PC-9 (cell line): ENCODE data around the gene ATP5PO. TPM values are rescaled to one million over a fixed set of nuclear protein-coding genes. Genes with fewer than 3 reads are reported as not detected.

Experiments used
- BruUV-seq: library from RNA; stranded (reverse); fragments of 400-500 nt; replicated peaks from 2 replicates; lab custom pipeline; 2021; lab: Mats Ljungman, UMichigan
- CTCF ChIA-PET: fragments of 300-600 bp; sonication (Branson Sonifier 250); formaldehyde crosslinking; loops from one replicate; lab custom pipeline; 2022; ENCODE audit warnings: antibody characterized with exemption; lab: Charles Lee
- POLR2A ChIA-PET: fragments of 300-600 bp; sonication (Branson Sonifier 250); formaldehyde crosslinking; loops from one replicate; lab custom pipeline; 2022; ENCODE audit warnings: antibody characterized with exemption; ENCODE audit not compliant: unreplicated experiment; lab: Charles Lee
- DNase-seq, 2 experiments: peaks; one replicate each; pipeline versions ENCODE4 v3.0.0 to v3.0.0-alpha.2; 2015 to 2022; ENCODE audit warnings: mixed read lengths in 1 of 2
- H2AFZ ChIP-seq: fragments of 200-600 bp; sonication (generic); 2 replicates; pipeline ENCODE4 v1.8.1; 2017; ENCODE audit warnings: antibody characterized with exemption
- H3F3A ChIP-seq: fragments of 200-600 bp; sonication (generic); 2 replicates; pipeline ENCODE4 v1.8.1; 2017; ENCODE audit warnings: antibody characterized with exemption, mild to moderate bottlenecking, low read depth; ENCODE audit not compliant: insufficient read depth
- H3K27ac ChIP-seq: fragments of 200-600 bp; sonication (generic); 2 replicates; pipeline ENCODE4 v1.6.1; 2016; ENCODE audit warnings: mixed run types
- H3K27me3 ChIP-seq: fragments of 200-600 bp; sonication (generic); 2 replicates; pipeline ENCODE4 v1.6.1; 2016; ENCODE audit warnings: low read depth, mixed run types; ENCODE audit not compliant: insufficient read depth
- H3K36me3 ChIP-seq: fragments of 200-600 bp; sonication (generic); 2 replicates; pipeline ENCODE4 v1.6.1; 2016; ENCODE audit warnings: low read depth, mixed run types
- H3K4me1 ChIP-seq: fragments of 200-600 bp; sonication (generic); replicated peaks from 2 replicates; pipeline ENCODE4 v1.6.1; 2016; ENCODE audit warnings: mixed run types; ENCODE audit not compliant: insufficient read depth
- H3K4me2 ChIP-seq: fragments of 200-600 bp; sonication (generic); 2 replicates; pipeline ENCODE4 v1.6.1; 2017; ENCODE audit warnings: mixed run types
- H3K4me3 ChIP-seq: fragments of 200-600 bp; sonication (generic); 2 replicates; pipeline ENCODE4 v1.6.1; 2016; ENCODE audit warnings: mixed run types
- H3K79me2 ChIP-seq: fragments of 200-600 bp; sonication (generic); 2 replicates; pipeline ENCODE4 v1.6.1; 2017; ENCODE audit warnings: low read depth, mixed run types
- H3K9me2 ChIP-seq: fragments of 200-600 bp; sonication (generic); 2 replicates; pipeline ENCODE4 v1.8.1; 2017; ENCODE audit warnings: mild to moderate bottlenecking; ENCODE audit not compliant: insufficient read depth
- H3K9me3 ChIP-seq: fragments of 200-600 bp; sonication (generic); 2 replicates; pipeline ENCODE4 v1.8.1; 2016; ENCODE audit warnings: low read depth; ENCODE audit not compliant: insufficient read depth
- H4K20me1 ChIP-seq: fragments of 200-600 bp; sonication (generic); 2 replicates; pipeline ENCODE4 v1.8.1; 2017; ENCODE audit not compliant: insufficient read depth
- EZH2 ChIP-seq: fragments of 200-600 bp; sonication (generic); IDR thresholded peaks from 2 replicates; pipeline ENCODE4 v1.8.0; 2017; ENCODE audit warnings: antibody characterized with exemption, low read depth
- intact Hi-C: fragments of 100-400 bp; cut with micrococcal nuclease; formaldehyde crosslinking; loops from one replicate; pipeline ENCODE4 v1.10.0; 2022; ENCODE audit not compliant: unreplicated experiment
- total RNA-seq: library from RNA; stranded (reverse); gene quantifications from 2 replicates; pipeline ENCODE4 v1.2.3, GENCODE V29; 2021
- TF ChIP-seq, protein P1 (sequence below): fragments of 200-600 bp; sonication (generic); conservative IDR thresholded peaks from 2 replicates; pipeline ENCODE4 v1.6.1; 2017; ENCODE audit warnings: mixed run types, antibody characterized with exemption, mild to moderate bottlenecking, moderate library complexity

ATP5PO gene
- total RNA-seq, 1 experiment from 2014 or later, result 134 TPM

DNA sequence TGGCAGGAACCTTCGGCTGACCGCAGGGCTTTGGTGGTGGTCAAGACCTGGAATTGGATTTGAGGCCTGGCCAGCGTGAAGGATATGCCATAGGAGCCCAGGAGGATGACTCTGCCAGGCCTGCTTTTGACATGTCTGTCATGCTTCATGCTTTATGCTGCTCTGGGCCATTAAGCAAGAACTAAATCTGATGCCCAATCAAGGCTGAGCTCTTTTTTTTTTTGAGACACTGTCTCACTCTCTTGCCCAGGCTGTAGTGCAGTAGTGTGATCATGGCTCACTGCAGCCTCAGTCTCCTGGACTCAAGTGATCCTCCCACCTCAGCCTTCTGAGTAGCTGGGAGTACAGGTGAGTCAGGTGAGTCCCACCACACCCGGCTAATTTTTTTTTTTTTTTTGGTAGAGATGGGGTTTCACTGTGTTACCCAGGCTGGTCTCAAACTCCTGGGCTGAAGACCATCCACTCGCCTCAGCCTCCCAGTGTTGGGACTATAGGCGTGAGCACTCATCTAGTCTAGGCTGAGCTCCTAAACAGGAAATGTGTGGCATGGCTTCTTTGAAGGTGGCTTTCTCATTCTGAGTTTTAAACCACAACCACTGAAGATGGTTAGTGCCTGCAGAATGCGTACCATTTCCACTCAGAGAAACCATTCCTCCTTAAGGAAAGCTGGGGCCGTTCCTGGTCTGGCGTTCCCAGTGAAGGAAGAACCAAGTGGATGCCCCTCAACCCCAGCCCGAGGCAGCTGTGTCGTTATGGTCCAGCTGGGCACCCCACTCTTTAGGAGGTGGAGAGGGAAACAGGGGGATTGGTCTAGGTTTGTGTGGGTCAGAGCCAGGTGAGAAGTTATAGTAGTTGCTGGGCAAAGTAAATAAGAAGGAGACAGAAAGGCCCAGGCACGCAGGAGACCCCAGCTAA, 34.2 kb upstream of the ATP5PO start:
- Histone ChIP-seq H3K36me3 (no peaks in the 10 kb centered on the region), H2AFZ (no peak overlapping the region), H3K4me1 (peaks cover 17% of the 10 kb centered on the region), H3K27me3 (no peaks in the 10 kb centered on the region), H3K9me3 (no peaks in the 10 kb centered on the region), H3K4me2 (no peak overlapping the region), H3K4me3 (no peak overlapping the region), H3K9me2 (no peaks in the 10 kb centered on the region), H3K27ac (no peak overlapping the region), H4K20me1 (no peaks in the 10 kb centered on the region), H3F3A (peaks cover 15% of the 10 kb centered on the region; the same call in 1 of the 2 replicates), H3K79me2 (no peaks in the 10 kb centered on the region)
- POLR2A ChIA-PET, result no interaction called here
- intact Hi-C loops, result loop anchor here (5.0 kb wide), 1 partner anchor 123 kb away; the partner anchor contains the start of genes MRPS6 and SLC5A3
- CTCF ChIA-PET, result interaction anchor here (0.7 kb wide), 1 partner anchor 401 kb away, joined by 6 read pairs; no protein-coding TSS in a partner anchor
- BruUV-seq, result no TSS peak
- DNase-seq, result no peak
- no peak for TF ChIP-seq EZH2
- TF ChIP-seq, protein P1, sequence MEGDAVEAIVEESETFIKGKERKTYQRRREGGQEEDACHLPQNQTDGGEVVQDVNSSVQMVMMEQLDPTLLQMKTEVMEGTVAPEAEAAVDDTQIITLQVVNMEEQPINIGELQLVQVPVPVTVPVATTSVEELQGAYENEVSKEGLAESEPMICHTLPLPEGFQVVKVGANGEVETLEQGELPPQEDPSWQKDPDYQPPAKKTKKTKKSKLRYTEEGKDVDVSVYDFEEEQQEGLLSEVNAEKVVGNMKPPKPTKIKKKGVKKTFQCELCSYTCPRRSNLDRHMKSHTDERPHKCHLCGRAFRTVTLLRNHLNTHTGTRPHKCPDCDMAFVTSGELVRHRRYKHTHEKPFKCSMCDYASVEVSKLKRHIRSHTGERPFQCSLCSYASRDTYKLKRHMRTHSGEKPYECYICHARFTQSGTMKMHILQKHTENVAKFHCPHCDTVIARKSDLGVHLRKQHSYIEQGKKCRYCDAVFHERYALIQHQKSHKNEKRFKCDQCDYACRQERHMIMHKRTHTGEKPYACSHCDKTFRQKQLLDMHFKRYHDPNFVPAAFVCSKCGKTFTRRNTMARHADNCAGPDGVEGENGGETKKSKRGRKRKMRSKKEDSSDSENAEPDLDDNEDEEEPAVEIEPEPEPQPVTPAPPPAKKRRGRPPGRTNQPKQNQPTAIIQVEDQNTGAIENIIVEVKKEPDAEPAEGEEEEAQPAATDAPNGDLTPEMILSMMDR, result no peak

DNA sequence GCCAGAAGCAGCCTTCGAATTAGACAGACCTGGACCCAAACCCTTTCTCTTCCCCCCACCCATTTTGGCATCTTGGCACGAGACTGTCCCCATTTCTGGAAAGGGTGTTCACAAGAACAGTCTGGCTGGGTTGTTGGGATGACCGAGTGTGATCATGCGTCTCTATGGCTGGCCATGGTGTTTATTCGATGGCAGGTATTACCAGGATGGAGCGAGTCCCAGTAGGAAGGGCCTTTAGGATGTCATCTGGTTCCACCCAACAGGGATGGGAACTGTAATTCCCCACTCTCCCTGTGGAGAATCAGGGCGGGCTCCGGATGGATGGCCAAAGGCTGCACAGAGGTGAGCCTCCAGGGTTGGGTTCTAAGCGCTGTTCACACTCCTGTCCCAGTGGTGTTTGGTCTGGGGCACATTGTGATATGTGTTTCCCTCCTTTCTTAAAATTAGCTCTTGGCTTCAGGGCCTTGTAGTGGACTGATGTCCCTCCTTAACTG, 33.4 kb upstream of the ATP5PO start:
- POLR2A ChIA-PET, result no interaction called here
- no peak overlapping the region for H3K4me2 ChIP-seq
- intact Hi-C loops, result loop anchor here (5.0 kb wide), 1 partner anchor 123 kb away; the partner anchor contains the start of genes MRPS6 and SLC5A3

More for the DNA sequence above, 33.4 kb upstream of the ATP5PO start:
- no peaks in the 10 kb centered on the region for H3K27me3 ChIP-seq
- no peak overlapping the region for H3K4me3 ChIP-seq
- peaks cover 15% of the 10 kb centered on the region; the same call in 1 of the 2 replicates for H3F3A ChIP-seq
- no peak overlapping the region for H2AFZ ChIP-seq
- TF ChIP-seq, protein P1, result no peak
- no peak for TF ChIP-seq EZH2
- H3K9me2 ChIP-seq, result no peaks in the 10 kb centered on the region
- no TSS peak for BruUV-seq
- no peaks in the 10 kb centered on the region for H3K9me3 ChIP-seq
- peaks cover 17% of the 10 kb centered on the region for H3K4me1 ChIP-seq
- no peaks in the 10 kb centered on the region for H4K20me1 ChIP-seq
- no peak overlapping the region for H3K27ac ChIP-seq
- CTCF ChIA-PET, result interaction anchor here (0.7 kb wide), 1 partner anchor 401 kb away, joined by 6 read pairs; no protein-coding TSS in a partner anchor
- H3K79me2 ChIP-seq, result no peaks in the 10 kb centered on the region
- DNase-seq, result no peak
- no peaks in the 10 kb centered on the region for H3K36me3 ChIP-seq
